K562 (cell line): Measurements from ENCODE around the gene LSM11. TPM values are rescaled to one million over a fixed set of nuclear protein-coding genes. Genes with fewer than 3 reads are reported as not detected.

Experiments
- BDP1 ChIP-seq: IDR thresholded peaks from 3 replicates; pipeline ENCODE4 v1.6.1; 2011; ENCODE audit not compliant: insufficient read length, insufficient read depth
- DDX20 ChIP-seq: fragments of 450-650 bp; IDR thresholded peaks from 2 replicates; pipeline ENCODE4 v1.6.1; 2016; ENCODE audit warnings: missing genetic modification characterization, low read depth, mild to moderate bottlenecking, missing compliant biosample characterization, moderate library complexity
- EZH2 ChIP-seq: IDR thresholded peaks from 2 replicates; pipeline ENCODE4 v1.6.1; 2012; ENCODE audit warnings: low read depth, mild to moderate bottlenecking, inconsistent platforms, low read length, borderline replicate concordance
- FOXK2 ChIP-seq, 2 experiments: fragments of 450-650 bp; IDR thresholded peaks in 1 of 2; conservative IDR thresholded peaks in 1 of 2; 2 replicates each; pipeline ENCODE4 v1.6.1; 2016; ENCODE audit warnings: low read depth in 2 of 2, mild to moderate bottlenecking in 1 of 2
- GABPB2 ChIP-seq: fragments of 250-450 bp; sonication (Bioruptor Pico); conservative IDR thresholded peaks from 2 replicates; pipeline ENCODE4 v1.5.1; 2021; ENCODE audit warnings: mild to moderate bottlenecking
- GTF2F1 ChIP-seq: IDR thresholded peaks from 2 replicates; pipeline ENCODE4 v1.6.1; 2011; ENCODE audit warnings: low read depth, low read length, improper control_type of control experiment
- HES1 ChIP-seq: fragments of 450-650 bp; IDR thresholded peaks from 2 replicates; pipeline ENCODE4 v1.6.1; 2016; ENCODE audit warnings: low read depth, mild to moderate bottlenecking, moderate library complexity
- HOXB6 ChIP-seq: fragments of 250-450 bp; sonication (Bioruptor Pico); IDR thresholded peaks from 2 replicates; pipeline ENCODE4 v1.5.1; 2022; ENCODE audit warnings: mild to moderate bottlenecking, borderline replicate concordance
- KDM1A ChIP-seq, 2 experiments: fragments of 450-650 bp; IDR thresholded peaks; 2 replicates each; pipeline ENCODE4 v1.6.1; 2016; ENCODE audit warnings: mild to moderate bottlenecking in 2 of 2
- KDM4B ChIP-seq, 2 experiments: fragments of 450-650 bp in 1 of 2; sonication (generic) in 1 of 2; IDR thresholded peaks; 2 replicates each; pipeline ENCODE4 v1.6.1; 2016 to 2017; ENCODE audit warnings: borderline replicate concordance in 2 of 2, antibody characterized with exemption in 1 of 2, low read depth in 1 of 2, mild to moderate bottlenecking in 1 of 2
- MCM7 ChIP-seq, 2 experiments: fragments of 450-650 bp; IDR thresholded peaks; 2 replicates each; pipeline ENCODE4 v1.6.1; 2016 to 2018
- MTA2 ChIP-seq: fragments of 450-650 bp; IDR thresholded peaks from 2 replicates; pipeline ENCODE4 v1.6.1; 2016; ENCODE audit warnings: low read depth
- RBM14 ChIP-seq: fragments of 200-400 bp; formaldehyde crosslinking; IDR thresholded peaks from 2 replicates; pipeline ENCODE4 v1.6.1; 2018; ENCODE audit warnings: low read depth, mild to moderate bottlenecking, low read length, moderate library complexity, borderline replicate concordance; ENCODE audit not compliant: insufficient read depth
- ZC3H4 ChIP-seq: sonication (generic); formaldehyde crosslinking; IDR thresholded peaks from 2 replicates; pipeline ENCODE4 v1.9.0; 2021; ENCODE audit warnings: missing genetic modification reagents, borderline replicate concordance
- ZNF830 ChIP-seq: fragments of 250-450 bp; sonication (Bioruptor Pico); IDR thresholded peaks from 2 replicates; pipeline ENCODE4 v1.5.0; 2021; ENCODE audit warnings: mild to moderate bottlenecking
- ZSCAN29 ChIP-seq: fragments of 450-650 bp; IDR thresholded peaks from 2 replicates; pipeline ENCODE4 v1.6.1; 2017
- polyA plus RNA-seq, 8 experiments: library from polyadenylated mRNA; depleted of rRNA in 4 of 8; stranded (reverse) in 5 of 8; unstranded in 3 of 8; fragments of >200 nt; fragmentation: Nextera tagmentation in 2 of 8; fragmentation: Illumina TruSeq in 1 of 8; extraction: Ambion mirVana in 2 of 8; extraction: Trizol in 1 of 8; gene quantifications; 2 replicates each; pipeline versions ENCODE4 v1.2.1 to v1.2.3, GENCODE V29; 2011 to 2014; ENCODE audit warnings: inconsistent platforms in 1 of 8, missing spikeins in 1 of 8
- total RNA-seq, 7 experiments: library from RNA; depleted of rRNA in 6 of 7; stranded (reverse); fragments of >200 nt in 6 of 7; fragmentation: Illumina TruSeq in 2 of 7; extraction: Trizol in 2 of 7; gene quantifications; 2 replicates each; pipeline versions ENCODE4 v1.2.1 to v1.2.3, GENCODE V29; 2011 to 2021; ENCODE audit warnings: low replicate concordance in 1 of 7
- TF ChIP-seq, protein P1 (sequence below): fragments of 250-450 bp; sonication (Bioruptor Pico); IDR thresholded peaks from 2 replicates; pipeline ENCODE4 v1.8.0; 2022; ENCODE audit warnings: inconsistent platforms, mild to moderate bottlenecking, moderate library complexity, borderline replicate concordance
- TF ChIP-seq, protein P2 (sequence below), 2 experiments: fragments of 250-450 bp in 1 of 2; fragments of 450-650 bp in 1 of 2; sonication (Bioruptor Pico) in 1 of 2; IDR thresholded peaks; 2 replicates each; pipeline versions ENCODE4 v1.6.1 to v1.8.0; 2016 to 2021; ENCODE audit warnings: mild to moderate bottlenecking in 2 of 2, moderate library complexity in 2 of 2, missing compliant biosample characterization in 1 of 2, missing genetic modification characterization in 1 of 2
- TF ChIP-seq, protein P3 (sequence below): fragments of 250-450 bp; sonication (Bioruptor Pico); IDR thresholded peaks from 2 replicates; pipeline ENCODE4 v1.5.0; 2022; ENCODE audit warnings: mild to moderate bottlenecking

The LSM11 gene
- total and polyA plus RNA-seq, 9 of the 15 experiments (the other 6 are each of a cell fraction or from before 2014, with no cell fraction given) = 1.8 to 9.4 (median 4.7) TPM

GRCh38 chr5:157731272-157732129 is 12.0 kb upstream of the LSM11 start, which contains the start of gene THG1L (continued):
- TF ChIP-seq FOXK2 (conservative IDR thresholded peaks at IDR 0.05 in 1 of 2, IDR thresholded peaks at IDR 0.05 in 1 of 2; ENCODE audit: low read depth in 2 of 2) (peak; percentile 10 to 35; a peak in 2 of 4 replicates), GABPB2 (CRISPR knock-in tag) (no peak), KDM1A (IDR thresholded peaks at IDR 0.05) (peak in 1 of 2 experiments; percentile 17; a peak in 1 of 4 replicates), GTF2F1 (no peak), HOXB6 (no peak), EZH2 (no peak), DDX20 (no peak), ZSCAN29 (no peak), HES1 (no peak), KDM4B (IDR thresholded peaks at IDR 0.05; ENCODE audit: borderline replicate concordance in 2 of 2, low read depth in 1 of 2) (no peak), BDP1 (no peak), RBM14 (no peak), ZC3H4 (no peak), MTA2 (0 out of 2 replicates have a peak, but pooled peaks have one; percentile 28), ZNF830 (CRISPR knock-in tag) (no peak), MCM7 (IDR thresholded peaks at IDR 0.05) (no peak)
- TF ChIP-seq, protein P1, sequence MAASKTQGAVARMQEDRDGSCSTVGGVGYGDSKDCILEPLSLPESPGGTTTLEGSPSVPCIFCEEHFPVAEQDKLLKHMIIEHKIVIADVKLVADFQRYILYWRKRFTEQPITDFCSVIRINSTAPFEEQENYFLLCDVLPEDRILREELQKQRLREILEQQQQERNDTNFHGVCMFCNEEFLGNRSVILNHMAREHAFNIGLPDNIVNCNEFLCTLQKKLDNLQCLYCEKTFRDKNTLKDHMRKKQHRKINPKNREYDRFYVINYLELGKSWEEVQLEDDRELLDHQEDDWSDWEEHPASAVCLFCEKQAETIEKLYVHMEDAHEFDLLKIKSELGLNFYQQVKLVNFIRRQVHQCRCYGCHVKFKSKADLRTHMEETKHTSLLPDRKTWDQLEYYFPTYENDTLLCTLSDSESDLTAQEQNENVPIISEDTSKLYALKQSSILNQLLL (CRISPR knock-in tag) = no peak
- TF ChIP-seq, protein P2, sequence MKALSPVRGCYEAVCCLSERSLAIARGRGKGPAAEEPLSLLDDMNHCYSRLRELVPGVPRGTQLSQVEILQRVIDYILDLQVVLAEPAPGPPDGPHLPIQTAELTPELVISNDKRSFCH (CRISPR knock-in tag; IDR thresholded peaks at IDR 0.05) = no peak
- TF ChIP-seq, protein P2 (tag; IDR thresholded peaks at IDR 0.05) = no peak
- TF ChIP-seq, protein P3, sequence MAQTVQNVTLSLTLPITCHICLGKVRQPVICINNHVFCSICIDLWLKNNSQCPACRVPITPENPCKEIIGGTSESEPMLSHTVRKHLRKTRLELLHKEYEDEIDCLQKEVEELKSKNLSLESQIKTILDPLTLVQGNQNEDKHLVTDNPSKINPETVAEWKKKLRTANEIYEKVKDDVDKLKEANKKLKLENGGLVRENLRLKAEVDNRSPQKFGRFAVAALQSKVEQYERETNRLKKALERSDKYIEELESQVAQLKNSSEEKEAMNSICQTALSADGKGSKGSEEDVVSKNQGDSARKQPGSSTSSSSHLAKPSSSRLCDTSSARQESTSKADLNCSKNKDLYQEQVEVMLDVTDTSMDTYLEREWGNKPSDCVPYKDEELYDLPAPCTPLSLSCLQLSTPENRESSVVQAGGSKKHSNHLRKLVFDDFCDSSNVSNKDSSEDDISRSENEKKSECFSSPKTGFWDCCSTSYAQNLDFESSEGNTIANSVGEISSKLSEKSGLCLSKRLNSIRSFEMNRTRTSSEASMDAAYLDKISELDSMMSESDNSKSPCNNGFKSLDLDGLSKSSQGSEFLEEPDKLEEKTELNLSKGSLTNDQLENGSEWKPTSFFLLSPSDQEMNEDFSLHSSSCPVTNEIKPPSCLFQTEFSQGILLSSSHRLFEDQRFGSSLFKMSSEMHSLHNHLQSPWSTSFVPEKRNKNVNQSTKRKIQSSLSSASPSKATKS (CRISPR knock-in tag) = no peak
